SU-DHL-6 (cell line): ENCODE results near the gene RPS19.

Experiments used
- H2AFZ ChIP-seq: fragments of 200-600 bp; sonication (generic); 2 replicates; pipeline ENCODE4 v1.6.1; 2014; ENCODE audit warnings: low read depth, mild to moderate bottlenecking, moderate library complexity, mixed read lengths, antibody characterized with exemption, low read length; ENCODE audit not compliant: severe bottlenecking
- H3F3A ChIP-seq: fragments of 200-600 bp; shearing (Covaris generic); 2 replicates; pipeline ENCODE4 v1.6.0; 2016; ENCODE audit warnings: antibody characterized with exemption, mild to moderate bottlenecking; ENCODE audit not compliant: insufficient read depth
- H3K27ac ChIP-seq: fragments of 200-600 bp; sonication (generic); 2 replicates; pipeline ENCODE4 v1.5.1; 2016; ENCODE audit warnings: low read depth, mild to moderate bottlenecking, low read length, moderate library complexity, mixed read lengths
- H3K27me3 ChIP-seq: fragments of 200-600 bp; sonication (generic), shearing (Covaris generic); 2 replicates; pipeline ENCODE4 v1.6.0; 2014; ENCODE audit warnings: mild to moderate bottlenecking, low read length
- H3K36me3 ChIP-seq: fragments of 200-600 bp; sonication (generic); 2 replicates; pipeline ENCODE4 v1.6.1; 2014; ENCODE audit warnings: mild to moderate bottlenecking, low read length, mixed read lengths
- H3K4me2 ChIP-seq: fragments of 300-600, 200-600 bp; shearing (Covaris generic), sonication (generic); 2 replicates; pipeline ENCODE4 v1.6.0; 2014; ENCODE audit warnings: low read length, low read depth, mild to moderate bottlenecking; ENCODE audit not compliant: poor library complexity, severe bottlenecking
- H3K4me3 ChIP-seq: fragments of 200-600 bp; sonication (generic); 2 replicates; pipeline ENCODE4 v1.5.1; 2014; ENCODE audit warnings: antibody characterized with exemption, low read length, mild to moderate bottlenecking, mixed read lengths; ENCODE audit not compliant: insufficient read depth, poor library complexity, severe bottlenecking
- H3K79me2 ChIP-seq: fragments of 200-600 bp; sonication (generic); 2 replicates; pipeline ENCODE4 v1.6.1; 2014; ENCODE audit warnings: mild to moderate bottlenecking, low read length, moderate library complexity; ENCODE audit not compliant: insufficient read depth
- H3K9ac ChIP-seq: fragments of 200-600 bp; sonication (generic); 2 replicates; pipeline ENCODE4 v1.7.0; 2014; ENCODE audit warnings: mild to moderate bottlenecking, low read length
- H3K9me2 ChIP-seq: fragments of 200-600 bp; sonication (generic); replicated peaks from 2 replicates; pipeline ENCODE4 v1.6.1; 2014; ENCODE audit warnings: low read length; ENCODE audit not compliant: insufficient read depth
- H3K9me3 ChIP-seq: fragments of 200-600 bp; sonication (generic); 2 replicates; pipeline ENCODE4 v1.6.1; 2014; ENCODE audit warnings: low read length, mixed read lengths; ENCODE audit not compliant: insufficient read depth
- H4K20me1 ChIP-seq: fragments of 200-600 bp; sonication (generic); 2 replicates; pipeline ENCODE4 v1.6.1; 2014; ENCODE audit warnings: low read depth, mild to moderate bottlenecking, antibody characterized with exemption, low read length, moderate library complexity, mixed read lengths
- EZH2phosphoT487 ChIP-seq: fragments of 200-600 bp; sonication (generic), shearing (Covaris generic); conservative IDR thresholded peaks from 2 replicates; pipeline ENCODE4 v1.6.1; 2018; ENCODE audit warnings: mild to moderate bottlenecking, antibody characterized with exemption, low read length, moderate library complexity, mixed read lengths
- TF ChIP-seq, protein P1 (sequence below): fragments of 200-600 bp; sonication (generic); IDR thresholded peaks from one replicate; pipeline ENCODE4 v1.5.1; 2017; ENCODE audit warnings: antibody characterized with exemption, mild to moderate bottlenecking, low read length, moderate library complexity; ENCODE audit not compliant: insufficient read depth, poor library complexity, severe bottlenecking

Gene RPS19

DNA sequence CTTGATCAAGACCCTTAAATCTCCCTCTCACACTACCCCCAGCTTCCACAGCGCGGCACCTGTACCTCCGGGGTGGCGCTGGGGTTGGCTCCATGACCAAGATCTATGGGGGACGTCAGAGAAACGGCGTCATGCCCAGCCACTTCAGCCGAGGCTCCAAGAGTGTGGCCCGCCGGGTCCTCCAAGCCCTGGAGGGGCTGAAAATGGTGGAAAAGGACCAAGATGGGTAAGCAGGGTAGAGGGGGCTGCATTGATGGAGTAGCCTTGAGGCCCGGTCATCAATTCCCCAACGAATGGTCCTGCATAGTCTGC is 8.9 kb downstream of the RPS19 start:
- Histone ChIP-seq H3K27ac (peak overlapping the region; percentile 66), H3K79me2 (peaks cover 43% of the 10 kb centered on the region), H3K4me3 (no peak overlapping the region), H4K20me1 (peaks cover 10% of the 10 kb centered on the region; the same call in 1 of the 2 replicates), H3K9ac (no peak overlapping the region), H2AFZ (no peak overlapping the region), H3K9me3 (no peaks in the 10 kb centered on the region), H3K9me2 (no peaks in the 10 kb centered on the region), H3K27me3 (no peaks in the 10 kb centered on the region), H3F3A (peaks cover 88% of the 10 kb centered on the region), H3K36me3 (peaks cover 15% of the 10 kb centered on the region), H3K4me2 (no peak overlapping the region)
- TF ChIP-seq, protein P1, sequence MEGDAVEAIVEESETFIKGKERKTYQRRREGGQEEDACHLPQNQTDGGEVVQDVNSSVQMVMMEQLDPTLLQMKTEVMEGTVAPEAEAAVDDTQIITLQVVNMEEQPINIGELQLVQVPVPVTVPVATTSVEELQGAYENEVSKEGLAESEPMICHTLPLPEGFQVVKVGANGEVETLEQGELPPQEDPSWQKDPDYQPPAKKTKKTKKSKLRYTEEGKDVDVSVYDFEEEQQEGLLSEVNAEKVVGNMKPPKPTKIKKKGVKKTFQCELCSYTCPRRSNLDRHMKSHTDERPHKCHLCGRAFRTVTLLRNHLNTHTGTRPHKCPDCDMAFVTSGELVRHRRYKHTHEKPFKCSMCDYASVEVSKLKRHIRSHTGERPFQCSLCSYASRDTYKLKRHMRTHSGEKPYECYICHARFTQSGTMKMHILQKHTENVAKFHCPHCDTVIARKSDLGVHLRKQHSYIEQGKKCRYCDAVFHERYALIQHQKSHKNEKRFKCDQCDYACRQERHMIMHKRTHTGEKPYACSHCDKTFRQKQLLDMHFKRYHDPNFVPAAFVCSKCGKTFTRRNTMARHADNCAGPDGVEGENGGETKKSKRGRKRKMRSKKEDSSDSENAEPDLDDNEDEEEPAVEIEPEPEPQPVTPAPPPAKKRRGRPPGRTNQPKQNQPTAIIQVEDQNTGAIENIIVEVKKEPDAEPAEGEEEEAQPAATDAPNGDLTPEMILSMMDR = no peak
- TF ChIP-seq EZH2phosphoT487 = no peak

DNA sequence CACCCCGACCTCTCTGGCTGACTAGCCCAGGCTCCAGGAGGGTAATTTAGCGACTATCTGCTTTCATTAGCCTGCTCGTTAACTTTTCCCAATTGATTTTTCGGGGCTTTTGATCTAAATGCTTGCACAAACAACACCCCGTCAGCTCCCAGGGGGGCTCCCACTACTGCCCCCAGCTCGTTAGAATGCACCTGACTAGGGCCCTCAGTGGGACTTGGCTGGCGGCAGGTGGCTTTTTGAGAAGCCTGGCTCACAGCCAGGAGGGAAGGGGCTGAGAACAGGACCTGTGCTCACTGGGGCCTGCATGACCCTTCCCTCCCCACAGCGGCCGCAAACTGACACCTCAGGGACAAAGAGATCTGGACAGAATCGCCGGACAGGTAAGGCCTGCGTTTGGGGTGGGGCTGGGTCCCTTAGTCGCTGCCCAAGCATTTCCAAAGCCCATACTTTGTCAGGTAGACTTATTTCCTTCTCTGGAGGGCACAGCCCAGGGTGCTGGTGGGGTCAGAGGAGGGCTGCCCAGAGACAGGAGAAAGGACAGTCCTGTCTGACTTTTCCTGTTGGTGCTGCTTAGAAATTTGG is 9.4 kb downstream of the RPS19 start:
- Histone ChIP-seq H3K27ac (peak overlapping the region; percentile 66), H3K79me2 (peaks cover 38% of the 10 kb centered on the region), H3K36me3 (peaks cover 12% of the 10 kb centered on the region)

DNA sequence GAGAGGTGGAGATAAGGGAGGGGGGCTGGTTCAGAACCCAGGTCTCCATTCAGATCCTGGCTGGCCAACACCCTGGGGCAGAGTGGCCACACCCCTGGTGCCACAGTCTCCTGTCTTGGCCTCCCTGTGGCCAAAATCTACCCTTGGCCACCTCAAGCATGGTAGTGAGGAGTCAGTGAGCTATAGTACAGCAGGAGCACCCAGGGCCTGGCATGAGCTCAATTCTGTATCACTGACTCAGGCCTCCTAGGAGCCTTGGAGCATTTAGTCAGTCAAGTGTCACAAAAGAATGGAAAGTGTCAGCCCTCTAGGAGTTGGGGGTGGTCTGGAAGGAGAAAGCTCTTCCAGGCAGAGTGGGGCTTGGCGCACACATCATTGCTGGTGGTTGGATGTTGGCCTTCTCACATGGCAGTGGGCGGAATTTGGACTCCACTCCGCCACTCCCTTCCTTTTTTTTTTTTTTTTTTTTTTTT is 10.4 kb downstream of the RPS19 start:
- Histone ChIP-seq H3K4me3 (no peak overlapping the region), H3K27me3 (no peaks in the 10 kb centered on the region), H3K36me3 (peaks cover 7% of the 10 kb centered on the region; the same call in 1 of the 2 replicates), H3K9me3 (no peaks in the 10 kb centered on the region), H3K9ac (no peak overlapping the region), H4K20me1 (no peaks in the 10 kb centered on the region; the same call in 1 of the 2 replicates), H3K9me2 (no peaks in the 10 kb centered on the region), H3K4me2 (no peak overlapping the region), H3K79me2 (peaks cover 28% of the 10 kb centered on the region), H3F3A (peaks cover 84% of the 10 kb centered on the region), H2AFZ (no peak overlapping the region), H3K27ac (peak overlapping the region; percentile 66)
- TF ChIP-seq, protein P1 = no peak
- TF ChIP-seq EZH2phosphoT487 = no peak

More for the DNA sequence above, 9.4 kb downstream of the RPS19 start:
- peaks cover 5% of the 10 kb centered on the region; the same call in 1 of the 2 replicates for H4K20me1 ChIP-seq
- H3F3A ChIP-seq = peaks cover 88% of the 10 kb centered on the region
- no peaks in the 10 kb centered on the region for H3K9me3 ChIP-seq
- no peak overlapping the region for H2AFZ ChIP-seq
- no peak for TF ChIP-seq EZH2phosphoT487
- TF ChIP-seq, protein P1 = no peak
- H3K27me3 ChIP-seq = no peaks in the 10 kb centered on the region
- H3K4me2 ChIP-seq = no peak overlapping the region
- H3K9me2 ChIP-seq = no peaks in the 10 kb centered on the region
- H3K4me3 ChIP-seq = no peak overlapping the region
- no peak overlapping the region; the same call in 1 of the 2 replicates for H3K9ac ChIP-seq
